ENCODE data around the gene TMC4.
"Not testable (repeated sequence)": the region's sequence is repeated elsewhere in the genome, so short reads cannot be mapped to it uniquely, and the experiment has no call there.

Gene TMC4

GRCh38 chr19:54178581-54179261 is 5.8 kb upstream of the TMC4 start:
- DNase-seq = no peak

GRCh38 chr19:54173951-54174834 is 1.2 kb upstream of the TMC4 start:
- no peak for DNase-seq

- no peak for DNase-seq
Observed at GRCh38 chr19:54173359-54173699, 369 bp upstream of the TMC4 start.

GRCh38 chr19:54171736-54172431 is 1.1 kb downstream of the TMC4 start:
- not testable (repeated sequence) for DNase-seq

- no peak for DNase-seq
Observed at GRCh38 chr19:54169149-54169740, 3.7 kb downstream of the TMC4 start.

DNA sequence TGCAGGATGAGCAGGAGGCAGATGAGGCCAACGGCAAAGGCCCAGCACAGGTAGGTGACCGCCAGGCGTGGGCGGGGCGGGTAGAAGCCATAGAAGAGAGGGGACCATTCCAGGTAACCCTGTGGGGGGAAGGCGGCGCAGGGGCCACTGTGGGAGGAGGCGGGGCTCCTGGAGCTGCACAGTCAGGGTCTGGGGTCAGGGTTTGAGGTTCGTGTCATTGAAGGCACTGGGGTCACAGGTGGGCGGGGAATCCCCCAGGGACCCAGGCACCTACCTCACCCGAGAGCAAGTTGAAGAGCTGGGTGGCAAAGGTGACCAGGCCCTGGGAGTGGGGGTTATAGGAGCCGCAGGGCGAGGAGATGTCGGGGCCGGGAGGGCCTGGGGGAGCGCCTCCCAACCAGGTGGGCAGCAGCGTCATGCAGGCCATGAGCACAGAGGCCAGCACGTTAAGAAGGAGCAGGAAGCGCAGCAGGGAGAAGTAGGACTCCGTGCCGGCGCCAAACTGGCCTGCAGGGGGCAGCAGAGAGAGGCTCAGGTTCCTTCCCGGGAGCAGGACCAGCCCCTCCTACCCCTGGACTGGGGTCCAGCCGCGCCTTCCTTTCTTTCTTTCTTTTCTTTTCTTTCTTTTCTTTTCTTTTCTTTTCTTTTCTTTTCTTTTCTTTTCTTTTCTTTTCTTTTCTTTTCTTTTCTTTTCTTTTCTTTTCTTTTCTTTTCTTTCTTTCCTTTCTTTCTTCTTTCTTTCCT is 4.6 kb downstream of the TMC4 start:
- DNase-seq = peak; percentile 57

GRCh38 chr19:54165222-54165621 is 7.7 kb downstream of the TMC4 start:
- DNase-seq = no peak

DNA sequence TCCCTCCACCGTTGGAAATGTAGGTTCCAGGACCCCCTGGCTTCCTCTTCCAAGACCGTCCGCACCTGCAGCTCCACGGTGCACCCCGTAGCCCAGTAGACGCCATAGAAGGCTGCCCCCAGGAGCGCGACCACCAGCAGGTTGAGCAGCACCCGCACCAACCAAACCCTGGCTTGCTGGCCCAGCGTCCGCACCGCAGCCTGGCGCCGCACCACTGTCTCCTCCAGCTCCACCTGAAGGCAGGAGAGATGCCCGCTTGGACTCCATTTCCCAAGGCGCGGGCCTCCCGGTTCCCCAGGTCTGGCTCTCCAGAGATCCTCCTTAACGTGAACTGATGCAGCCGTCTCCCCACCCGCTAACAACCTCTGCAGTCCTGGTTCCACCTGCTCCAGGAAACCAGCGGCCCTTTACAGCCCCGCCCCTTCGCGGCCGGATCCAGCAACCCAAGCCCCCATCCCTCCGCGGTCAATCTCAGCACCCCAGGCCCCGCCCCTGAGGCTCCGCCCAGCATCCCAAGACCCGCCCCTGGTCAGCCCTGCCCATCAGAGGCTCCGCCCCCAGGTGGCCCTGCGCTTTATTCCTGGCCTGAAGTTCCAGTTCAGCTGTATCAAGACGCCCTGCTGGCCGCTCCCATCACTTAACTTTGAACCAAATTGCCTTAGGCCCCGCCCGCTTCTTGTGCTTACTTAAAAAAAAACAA is 8.4 kb downstream of the TMC4 start:
- no peak for DNase-seq

DNA sequence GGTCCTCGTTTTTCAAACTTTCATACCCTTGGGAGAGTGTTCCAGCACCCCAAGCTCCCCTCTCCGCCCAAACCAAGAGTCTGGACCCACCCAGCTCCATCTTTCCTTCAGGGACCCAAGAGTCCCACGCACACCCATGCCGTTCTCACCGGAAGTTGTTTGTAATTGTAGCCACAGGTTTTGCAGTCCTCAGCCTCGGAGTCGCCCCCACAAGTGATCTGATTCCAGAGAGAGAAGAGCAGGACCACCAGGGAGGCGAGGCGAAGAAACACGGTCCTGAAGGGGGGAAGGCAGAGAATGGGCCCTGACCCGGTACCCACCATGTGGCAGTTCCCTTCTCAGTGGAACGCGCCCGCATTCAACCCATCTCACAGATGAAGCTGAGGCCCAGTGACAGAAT is 10.1 kb downstream of the TMC4 start:
- DNase-seq = no peak

DNA sequence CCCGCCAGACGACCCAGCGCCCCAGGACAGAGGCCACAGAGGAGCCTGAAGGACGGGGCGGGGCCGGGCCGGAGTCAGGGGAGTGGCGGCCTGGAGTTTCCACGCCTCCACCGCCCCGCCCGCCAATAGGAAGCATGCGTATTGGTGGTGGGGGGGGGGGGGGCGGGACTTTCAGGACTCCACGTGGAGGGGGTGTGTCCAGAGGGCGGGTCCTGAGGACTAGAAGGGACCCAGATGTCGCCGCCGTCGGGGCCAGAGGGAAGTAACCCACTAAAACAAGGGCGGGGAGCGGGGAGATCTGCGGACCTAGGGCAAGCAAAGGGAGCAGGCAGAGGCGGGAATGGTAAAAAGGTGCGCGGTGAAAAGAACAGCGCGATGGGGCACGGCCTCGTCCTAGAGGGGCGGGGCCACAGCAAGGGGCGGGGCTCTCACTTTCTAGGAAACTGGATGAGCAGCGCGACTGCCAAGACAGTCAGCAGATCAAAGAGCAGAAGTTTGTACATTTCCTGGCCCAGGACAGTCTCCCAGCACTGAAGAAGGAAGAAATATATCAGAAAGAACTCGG is 10.6 kb downstream of the TMC4 start:
- DNase-seq = no peak

- DNase-seq = no peak
Observed at GRCh38 chr19:54160854-54161253, 12.1 kb downstream of the TMC4 start.

DNA sequence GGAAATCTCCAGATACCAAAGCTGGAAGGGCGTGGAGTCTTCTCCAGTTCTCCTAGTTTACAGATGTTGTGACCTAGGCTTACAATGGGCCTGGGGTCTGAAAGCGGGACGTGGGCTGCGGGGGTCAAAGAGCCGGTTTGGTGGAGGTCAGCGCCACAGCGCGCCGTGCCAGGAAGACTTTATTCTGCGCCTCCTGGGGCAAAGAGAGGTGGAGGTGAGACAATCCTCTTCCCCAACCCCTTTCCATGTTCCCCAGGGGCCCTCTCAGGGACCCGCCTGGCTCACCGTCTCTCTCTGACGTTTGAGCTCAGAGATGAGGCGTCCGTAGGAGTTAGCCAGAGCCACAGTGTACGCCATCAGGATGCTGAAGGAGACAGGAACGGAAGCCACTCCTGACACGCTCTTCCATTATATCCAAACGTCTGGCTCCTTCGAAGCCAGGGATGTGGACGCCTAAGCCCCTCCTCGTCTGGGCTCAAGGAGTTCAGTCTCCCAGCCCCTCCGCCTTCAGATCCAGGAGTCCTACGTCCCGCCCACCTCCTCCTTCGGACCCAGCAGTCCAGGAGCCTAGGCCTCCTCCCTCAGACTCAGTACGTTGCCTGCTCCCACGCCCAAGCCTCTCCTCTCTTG is 12.7 kb downstream of the TMC4 start:
- no peak for DNase-seq

DNA sequence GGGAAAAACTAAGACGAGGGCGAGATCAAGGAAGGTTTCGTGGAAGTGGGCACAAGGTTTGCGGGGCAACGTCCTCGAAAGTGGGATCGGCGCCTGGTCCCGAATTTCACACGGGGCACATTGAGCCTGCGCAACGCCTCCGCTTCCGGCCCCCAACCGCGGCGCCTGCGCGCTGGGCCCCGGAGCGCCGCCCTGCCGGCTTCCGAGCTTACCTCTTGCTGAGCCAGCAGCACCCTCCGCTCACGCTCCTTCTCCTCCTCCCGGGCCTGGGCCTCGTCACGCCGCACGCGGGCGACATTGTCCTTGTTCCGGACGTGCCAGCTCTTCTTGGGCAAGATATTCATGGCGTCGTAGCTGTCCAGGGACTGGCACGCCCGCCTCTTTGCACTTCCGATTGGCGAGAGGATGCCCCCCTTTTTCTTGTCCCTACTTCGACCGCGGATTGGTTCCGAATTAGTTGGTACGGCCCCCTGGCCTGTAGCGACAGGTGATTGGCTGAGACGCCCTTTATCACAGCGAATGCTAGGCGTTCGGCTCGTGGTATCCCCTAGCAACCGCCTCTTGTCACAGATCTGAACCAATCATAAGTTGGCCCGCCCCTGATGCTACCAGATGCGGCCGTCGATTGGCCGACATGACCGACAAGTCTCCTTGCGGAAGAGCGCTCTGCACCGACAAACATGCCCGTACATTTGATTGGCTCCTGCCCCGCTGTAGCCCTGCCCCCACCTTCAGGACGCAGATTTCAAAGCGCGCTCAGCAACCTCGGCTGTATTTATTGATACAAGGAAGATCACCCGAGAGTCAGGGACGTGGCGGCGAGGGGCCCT is 13.4 kb downstream of the TMC4 start, which contains the start of gene LENG1:
TSS of gene LENG1 (minus strand) at position 370 of the 830 bp plus-strand sequence. CDS start at position 344, 26 bp downstream.
- peak; percentile 99 for DNase-seq

GRCh38 chr19:54158812-54159351 is 14.1 kb downstream of the TMC4 start:
- DNase-seq = no peak

DNA sequence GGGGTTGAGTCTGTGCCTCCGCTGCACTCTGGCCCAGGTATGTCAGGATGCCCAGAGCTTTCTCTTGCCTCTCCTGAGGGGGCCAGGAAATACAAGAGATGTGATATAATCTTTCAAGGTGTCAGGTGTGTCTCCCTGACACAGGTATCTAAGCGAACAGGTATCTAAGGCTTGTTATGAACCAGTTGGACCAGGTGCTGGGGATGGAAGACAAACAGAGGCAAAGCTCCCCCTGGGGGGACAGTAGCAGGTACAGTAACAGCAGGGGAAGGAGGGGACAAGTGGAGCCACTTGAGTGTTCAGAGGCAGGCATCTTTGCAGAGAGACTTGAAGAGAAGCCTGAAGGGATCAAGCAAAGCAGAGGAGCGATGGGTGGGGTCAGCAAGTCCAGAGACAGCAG is 16.0 kb downstream of the TMC4 start:
- no peak for DNase-seq

DNA sequence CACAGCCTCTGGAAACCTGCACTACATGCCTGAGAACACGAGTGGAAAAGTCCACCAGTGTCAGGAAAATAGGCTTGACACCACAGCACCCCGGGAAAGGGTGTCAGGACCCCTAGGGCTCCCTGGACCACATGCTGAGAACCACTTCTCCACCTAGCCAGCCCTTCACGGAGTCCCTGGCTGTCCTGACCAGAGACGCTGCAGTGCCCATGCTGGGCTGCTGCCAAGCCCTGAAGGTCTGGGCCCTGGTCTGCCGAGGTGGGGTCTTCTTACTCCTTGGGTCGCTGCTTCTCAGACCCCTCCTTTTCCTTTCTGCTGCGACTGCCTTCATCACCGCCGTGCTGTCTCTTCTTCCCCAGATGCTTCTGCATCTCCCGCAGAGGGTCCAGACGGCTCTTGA is 16.5 kb downstream of the TMC4 start:
- no peak for DNase-seq

GRCh38 chr19:54155694-54156093 is 17.3 kb downstream of the TMC4 start:
- DNase-seq = no peak

DNA sequence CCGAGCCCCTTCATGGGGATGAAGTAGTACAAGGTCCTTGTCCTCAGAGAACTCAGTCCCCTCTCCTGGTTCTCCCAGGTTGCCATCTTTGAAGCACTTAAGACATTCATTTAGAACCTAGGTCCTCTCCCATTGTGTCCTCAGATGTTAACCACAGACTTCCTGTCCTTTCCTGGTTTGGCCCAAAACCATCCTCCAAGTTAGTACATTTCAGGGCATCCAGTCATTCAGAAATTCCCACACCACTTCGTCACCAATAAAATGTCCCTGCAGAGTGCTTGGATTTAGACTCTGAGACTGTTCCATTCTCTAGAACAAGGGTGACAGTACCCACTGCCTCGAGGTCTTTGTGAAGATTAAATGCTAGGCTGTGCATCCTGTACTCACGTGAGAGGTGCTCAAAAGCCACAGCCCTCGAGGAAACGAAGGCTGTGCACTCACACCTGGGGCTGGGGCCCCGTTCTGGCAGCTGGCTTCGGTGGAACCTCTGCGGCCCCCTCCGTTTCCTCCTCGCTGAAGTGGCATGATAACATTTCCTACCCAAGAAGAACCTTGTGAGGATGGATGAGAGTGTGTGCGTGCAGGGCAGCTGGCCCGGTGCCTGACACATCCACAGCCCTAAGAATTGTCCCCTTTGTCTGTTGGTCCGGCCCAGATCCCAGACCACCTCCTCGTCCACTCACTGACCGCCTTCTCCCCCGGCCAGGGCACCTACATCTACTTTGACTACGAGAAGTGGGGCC is 18.2 kb downstream of the TMC4 start:
- no peak for DNase-seq

GRCh38 chr19:54153731-54154326 is 19.1 kb downstream of the TMC4 start:
- DNase-seq = no peak

All from DMS 273 treated with DMSO at 0.1 percent for 48 hours (cell line).